ENCODE results near the gene BAD. TPM values are rescaled to one million over a fixed set of nuclear protein-coding genes. Genes with fewer than 3 reads are reported as not detected.
A peak's percentile ranks its signal among the peaks of the same experiment; 100 is the strongest.

The BAD gene
- total RNA-seq, 1 experiment from 2014 or later: 34.7 TPM

GRCh38 chr11:64230171-64230984 is 54.1 kb downstream of the BAD start, which contains the start of gene DNAJC4 (continued):
- peak; percentile 44; the same call in 1 of the 2 replicates for TF ChIP-seq TEAD1 (CRISPR knock-in tag; IDR thresholded peaks at IDR 0.05)
- TF ChIP-seq ZNF416 (CRISPR knock-in tag; IDR thresholded peaks at IDR 0.05): no peak
- no peak for TF ChIP-seq SMAD4 (CRISPR knock-in tag; IDR thresholded peaks at IDR 0.05)
- TF ChIP-seq ATF6 (CRISPR knock-in tag; IDR thresholded peaks at IDR 0.05): no peak
- TF ChIP-seq NR2C2 (CRISPR knock-in tag; IDR thresholded peaks at IDR 0.05): no peak
- TF ChIP-seq FOXJ3 (CRISPR knock-in tag; IDR thresholded peaks at IDR 0.05; ENCODE audit: borderline replicate concordance): no peak
- TF ChIP-seq ZNF317 (CRISPR knock-in tag; IDR thresholded peaks at IDR 0.05; ENCODE audit: borderline replicate concordance, low read depth): no peak
- TF ChIP-seq OVOL2 (CRISPR knock-in tag; IDR thresholded peaks at IDR 0.05; ENCODE audit: borderline replicate concordance): no peak
- TF ChIP-seq EMX1 (CRISPR knock-in tag; IDR thresholded peaks at IDR 0.05): no peak
- peak; percentile 66 for TF ChIP-seq SP1 (CRISPR knock-in tag; conservative IDR thresholded peaks at IDR 0.05)
- TF ChIP-seq NR3C1 (CRISPR knock-in tag; conservative IDR thresholded peaks at IDR 0.05; ENCODE audit: low read depth): no peak
- TF ChIP-seq MAX (CRISPR knock-in tag; IDR thresholded peaks at IDR 0.05): peak; percentile 71
- no peak for TF ChIP-seq ZNF232 (CRISPR knock-in tag; IDR thresholded peaks at IDR 0.05)
- TF ChIP-seq, protein P1, sequence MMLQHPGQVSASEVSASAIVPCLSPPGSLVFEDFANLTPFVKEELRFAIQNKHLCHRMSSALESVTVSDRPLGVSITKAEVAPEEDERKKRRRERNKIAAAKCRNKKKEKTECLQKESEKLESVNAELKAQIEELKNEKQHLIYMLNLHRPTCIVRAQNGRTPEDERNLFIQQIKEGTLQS (CRISPR knock-in tag; conservative IDR thresholded peaks at IDR 0.05): no peak
- TF ChIP-seq, protein P2, sequence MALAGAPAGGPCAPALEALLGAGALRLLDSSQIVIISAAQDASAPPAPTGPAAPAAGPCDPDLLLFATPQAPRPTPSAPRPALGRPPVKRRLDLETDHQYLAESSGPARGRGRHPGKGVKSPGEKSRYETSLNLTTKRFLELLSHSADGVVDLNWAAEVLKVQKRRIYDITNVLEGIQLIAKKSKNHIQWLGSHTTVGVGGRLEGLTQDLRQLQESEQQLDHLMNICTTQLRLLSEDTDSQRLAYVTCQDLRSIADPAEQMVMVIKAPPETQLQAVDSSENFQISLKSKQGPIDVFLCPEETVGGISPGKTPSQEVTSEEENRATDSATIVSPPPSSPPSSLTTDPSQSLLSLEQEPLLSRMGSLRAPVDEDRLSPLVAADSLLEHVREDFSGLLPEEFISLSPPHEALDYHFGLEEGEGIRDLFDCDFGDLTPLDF (CRISPR knock-in tag; IDR thresholded peaks at IDR 0.05): no peak
- TF ChIP-seq, protein P3, sequence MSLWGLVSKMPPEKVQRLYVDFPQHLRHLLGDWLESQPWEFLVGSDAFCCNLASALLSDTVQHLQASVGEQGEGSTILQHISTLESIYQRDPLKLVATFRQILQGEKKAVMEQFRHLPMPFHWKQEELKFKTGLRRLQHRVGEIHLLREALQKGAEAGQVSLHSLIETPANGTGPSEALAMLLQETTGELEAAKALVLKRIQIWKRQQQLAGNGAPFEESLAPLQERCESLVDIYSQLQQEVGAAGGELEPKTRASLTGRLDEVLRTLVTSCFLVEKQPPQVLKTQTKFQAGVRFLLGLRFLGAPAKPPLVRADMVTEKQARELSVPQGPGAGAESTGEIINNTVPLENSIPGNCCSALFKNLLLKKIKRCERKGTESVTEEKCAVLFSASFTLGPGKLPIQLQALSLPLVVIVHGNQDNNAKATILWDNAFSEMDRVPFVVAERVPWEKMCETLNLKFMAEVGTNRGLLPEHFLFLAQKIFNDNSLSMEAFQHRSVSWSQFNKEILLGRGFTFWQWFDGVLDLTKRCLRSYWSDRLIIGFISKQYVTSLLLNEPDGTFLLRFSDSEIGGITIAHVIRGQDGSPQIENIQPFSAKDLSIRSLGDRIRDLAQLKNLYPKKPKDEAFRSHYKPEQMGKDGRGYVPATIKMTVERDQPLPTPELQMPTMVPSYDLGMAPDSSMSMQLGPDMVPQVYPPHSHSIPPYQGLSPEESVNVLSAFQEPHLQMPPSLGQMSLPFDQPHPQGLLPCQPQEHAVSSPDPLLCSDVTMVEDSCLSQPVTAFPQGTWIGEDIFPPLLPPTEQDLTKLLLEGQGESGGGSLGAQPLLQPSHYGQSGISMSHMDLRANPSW (CRISPR knock-in tag; conservative IDR thresholded peaks at IDR 0.05; ENCODE audit: low read depth): no peak
- no peak for TF ChIP-seq ZSCAN18 (CRISPR knock-in tag; IDR thresholded peaks at IDR 0.05)
- TF ChIP-seq, protein P4, sequence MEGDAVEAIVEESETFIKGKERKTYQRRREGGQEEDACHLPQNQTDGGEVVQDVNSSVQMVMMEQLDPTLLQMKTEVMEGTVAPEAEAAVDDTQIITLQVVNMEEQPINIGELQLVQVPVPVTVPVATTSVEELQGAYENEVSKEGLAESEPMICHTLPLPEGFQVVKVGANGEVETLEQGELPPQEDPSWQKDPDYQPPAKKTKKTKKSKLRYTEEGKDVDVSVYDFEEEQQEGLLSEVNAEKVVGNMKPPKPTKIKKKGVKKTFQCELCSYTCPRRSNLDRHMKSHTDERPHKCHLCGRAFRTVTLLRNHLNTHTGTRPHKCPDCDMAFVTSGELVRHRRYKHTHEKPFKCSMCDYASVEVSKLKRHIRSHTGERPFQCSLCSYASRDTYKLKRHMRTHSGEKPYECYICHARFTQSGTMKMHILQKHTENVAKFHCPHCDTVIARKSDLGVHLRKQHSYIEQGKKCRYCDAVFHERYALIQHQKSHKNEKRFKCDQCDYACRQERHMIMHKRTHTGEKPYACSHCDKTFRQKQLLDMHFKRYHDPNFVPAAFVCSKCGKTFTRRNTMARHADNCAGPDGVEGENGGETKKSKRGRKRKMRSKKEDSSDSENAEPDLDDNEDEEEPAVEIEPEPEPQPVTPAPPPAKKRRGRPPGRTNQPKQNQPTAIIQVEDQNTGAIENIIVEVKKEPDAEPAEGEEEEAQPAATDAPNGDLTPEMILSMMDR (IDR thresholded peaks at IDR 0.05): no peak
- TF ChIP-seq, protein P5, sequence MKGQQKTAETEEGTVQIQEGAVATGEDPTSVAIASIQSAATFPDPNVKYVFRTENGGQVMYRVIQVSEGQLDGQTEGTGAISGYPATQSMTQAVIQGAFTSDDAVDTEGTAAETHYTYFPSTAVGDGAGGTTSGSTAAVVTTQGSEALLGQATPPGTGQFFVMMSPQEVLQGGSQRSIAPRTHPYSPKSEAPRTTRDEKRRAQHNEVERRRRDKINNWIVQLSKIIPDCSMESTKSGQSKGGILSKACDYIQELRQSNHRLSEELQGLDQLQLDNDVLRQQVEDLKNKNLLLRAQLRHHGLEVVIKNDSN (CRISPR knock-in tag; IDR thresholded peaks at IDR 0.05): no peak
- no peak for TF ChIP-seq GTF2I (CRISPR knock-in tag; conservative IDR thresholded peaks at IDR 0.05)
- TF ChIP-seq CDX4 (CRISPR knock-in tag; IDR thresholded peaks at IDR 0.05; ENCODE audit: borderline replicate concordance): no peak
- no peak for TF ChIP-seq TCF7 (CRISPR knock-in tag; IDR thresholded peaks at IDR 0.05; ENCODE audit: low read depth)
- TF ChIP-seq, protein P6, sequence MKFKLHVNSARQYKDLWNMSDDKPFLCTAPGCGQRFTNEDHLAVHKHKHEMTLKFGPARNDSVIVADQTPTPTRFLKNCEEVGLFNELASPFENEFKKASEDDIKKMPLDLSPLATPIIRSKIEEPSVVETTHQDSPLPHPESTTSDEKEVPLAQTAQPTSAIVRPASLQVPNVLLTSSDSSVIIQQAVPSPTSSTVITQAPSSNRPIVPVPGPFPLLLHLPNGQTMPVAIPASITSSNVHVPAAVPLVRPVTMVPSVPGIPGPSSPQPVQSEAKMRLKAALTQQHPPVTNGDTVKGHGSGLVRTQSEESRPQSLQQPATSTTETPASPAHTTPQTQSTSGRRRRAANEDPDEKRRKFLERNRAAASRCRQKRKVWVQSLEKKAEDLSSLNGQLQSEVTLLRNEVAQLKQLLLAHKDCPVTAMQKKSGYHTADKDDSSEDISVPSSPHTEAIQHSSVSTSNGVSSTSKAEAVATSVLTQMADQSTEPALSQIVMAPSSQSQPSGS (CRISPR knock-in tag; IDR thresholded peaks at IDR 0.05; ENCODE audit: borderline replicate concordance, low read depth): no peak
- 0 out of 2 replicates have a peak, but pooled peaks have one; percentile 38 for TF ChIP-seq ESRRA (CRISPR knock-in tag; IDR thresholded peaks at IDR 0.05; ENCODE audit: borderline replicate concordance)
- 0 out of 2 replicates have a peak, but pooled peaks have one; percentile 41 for TF ChIP-seq RELA (CRISPR knock-in tag; IDR thresholded peaks at IDR 0.05; ENCODE audit: borderline replicate concordance)
